GM18517 (cell line): ENCODE data around the gene CCL19.

Source experiments
- ATAC-seq: cut with Tn5 transposase; IDR thresholded peaks from one replicate; pipeline ENCODE4 v1.9.1; 2021; ENCODE audit warnings: mild to moderate bottlenecking, moderate library complexity; ENCODE audit not compliant: unreplicated experiment

Gene CCL19

GRCh38 chr9:34642679-34643078 lies 48.4 kb downstream of the CCL19 start:
- no peak for ATAC-seq
